HG02938 (cell line): ENCODE data around the gene MVB12B.

Source experiments
- ATAC-seq: cut with Tn5 transposase; IDR thresholded peaks from one replicate; pipeline ENCODE4 v1.9.1; 2021; ENCODE audit warnings: mild to moderate bottlenecking, moderate library complexity; ENCODE audit not compliant: unreplicated experiment

The MVB12B gene

DNA sequence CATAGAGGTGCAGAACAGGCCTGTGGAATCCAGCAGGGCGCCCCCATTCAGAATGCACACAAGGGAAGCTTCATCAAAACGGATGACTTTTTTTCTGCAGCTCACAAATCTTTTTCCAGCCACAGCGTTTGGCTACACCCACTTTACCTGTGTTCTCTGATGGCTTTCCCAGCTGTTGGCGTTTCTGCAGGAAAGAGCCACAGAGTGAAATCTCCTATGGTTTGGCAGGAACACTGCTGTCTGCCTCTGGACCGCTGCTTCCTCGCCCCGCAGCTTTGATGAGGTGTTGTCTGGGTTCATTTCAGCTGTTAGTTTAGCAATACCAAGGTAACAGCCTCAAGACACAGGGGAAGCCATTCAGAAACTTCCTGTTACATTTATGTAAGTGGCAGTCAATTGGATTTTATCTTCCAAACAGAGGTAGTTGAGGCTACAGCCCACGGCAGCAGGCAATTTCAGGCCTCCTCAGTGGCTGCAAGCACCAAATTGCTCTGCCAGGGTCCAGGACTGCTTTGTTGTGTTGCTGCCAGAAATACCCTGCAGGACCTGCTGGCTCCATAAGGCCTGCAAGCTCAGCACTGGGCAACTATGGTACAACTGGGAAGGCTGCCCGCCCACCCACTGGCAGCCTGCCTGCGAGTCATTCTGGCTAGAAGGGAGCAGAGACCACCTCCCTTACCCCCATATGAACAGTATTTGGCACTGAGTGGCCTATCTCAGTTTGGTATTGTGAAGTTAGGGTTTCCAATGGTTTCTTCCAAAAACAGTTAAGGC, 96.7 kb downstream of the MVB12B start:
- no peak for ATAC-seq

- no peak for ATAC-seq
Measured at GRCh38 chr9:126423916-126424185, 97.2 kb downstream of the MVB12B start.

- ATAC-seq = no peak
Measured at GRCh38 chr9:126424511-126424910, 97.9 kb downstream of the MVB12B start.

GRCh38 chr9:126428534-126429175, 102.0 kb downstream of the MVB12B start:
- ATAC-seq = no peak

- ATAC-seq = no peak
Measured at GRCh38 chr9:126429190-126429589, 102.6 kb downstream of the MVB12B start.

- no peak for ATAC-seq
Measured at GRCh38 chr9:126430124-126430523, 103.5 kb downstream of the MVB12B start.

- no peak for ATAC-seq
Measured at GRCh38 chr9:126431077-126431742, 104.6 kb downstream of the MVB12B start.

- no peak for ATAC-seq
Measured at GRCh38 chr9:126432659-126433058, 106.0 kb downstream of the MVB12B start.

- ATAC-seq = no peak
Measured at GRCh38 chr9:126435105-126435504, 108.5 kb downstream of the MVB12B start.

- no peak for ATAC-seq
Measured at GRCh38 chr9:126435626-126436025, 109.0 kb downstream of the MVB12B start.

- no peak for ATAC-seq
Measured at GRCh38 chr9:126436545-126437267, 110.1 kb downstream of the MVB12B start.

GRCh38 chr9:126437268-126437666, 110.6 kb downstream of the MVB12B start:
- no peak for ATAC-seq

- ATAC-seq = no peak
Measured at GRCh38 chr9:126437701-126438100, 111.1 kb downstream of the MVB12B start.

DNA sequence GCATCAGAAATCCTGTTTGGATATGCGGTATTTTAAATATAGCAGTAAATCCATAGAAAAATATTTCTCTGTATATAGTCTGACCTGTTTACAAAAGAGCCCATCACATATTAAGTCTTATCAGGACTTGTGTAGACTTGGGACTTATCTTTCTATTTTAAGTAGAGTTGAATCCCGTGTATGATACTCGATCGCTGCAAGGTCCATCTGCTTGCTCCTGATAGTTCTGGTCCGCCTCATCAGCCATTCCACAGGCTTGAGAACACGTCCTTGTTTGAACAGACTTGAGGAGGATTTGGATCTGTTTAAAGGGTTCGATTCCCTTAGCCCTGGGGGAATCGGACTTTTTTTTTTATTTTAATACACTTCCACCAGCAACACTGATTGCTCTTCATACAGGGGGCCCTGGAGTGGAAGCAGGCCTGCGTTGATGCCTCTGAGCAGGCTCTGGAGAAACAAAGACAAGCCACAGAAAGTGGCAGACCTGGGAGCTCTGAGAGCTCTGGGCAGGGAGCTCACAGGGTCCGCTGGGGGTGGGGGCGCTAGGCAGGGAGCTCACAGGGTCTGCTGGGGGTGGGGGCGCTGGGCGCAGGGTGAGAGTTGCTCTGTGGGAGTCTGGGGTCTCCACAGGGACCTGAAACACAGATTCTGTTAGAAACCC, 112.2 kb downstream of the MVB12B start:
- ATAC-seq = no peak

GRCh38 chr9:126439402-126439765, 112.8 kb downstream of the MVB12B start:
- no peak for ATAC-seq

- ATAC-seq = no peak
Measured at GRCh38 chr9:126439883-126440653, 113.4 kb downstream of the MVB12B start.

DNA sequence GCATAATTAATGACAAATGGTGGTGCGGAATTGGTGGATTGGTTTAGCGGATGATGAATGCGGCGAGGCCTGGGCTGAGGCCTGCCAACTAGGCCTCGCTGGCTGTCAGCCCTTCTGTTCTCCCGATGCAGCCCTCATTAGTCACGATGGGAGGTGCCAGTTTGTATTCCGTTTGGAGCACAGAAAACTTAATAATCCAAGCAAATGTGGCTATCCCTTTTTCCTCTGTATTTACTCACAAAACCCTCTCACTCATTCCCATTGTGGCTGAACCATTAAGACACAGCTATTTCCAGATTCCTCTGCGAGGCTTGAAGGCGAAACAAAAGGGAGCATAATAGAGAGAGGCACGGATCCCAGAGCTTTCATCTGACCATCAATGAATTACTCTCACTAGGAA, 114.3 kb downstream of the MVB12B start:
- ATAC-seq = no peak

GRCh38 chr9:126442636-126443035, 116.0 kb downstream of the MVB12B start:
- no peak for ATAC-seq

GRCh38 chr9:126443144-126443543, 116.5 kb downstream of the MVB12B start:
- no peak for ATAC-seq

- ATAC-seq = no peak
Measured at GRCh38 chr9:126448136-126448535, 121.5 kb downstream of the MVB12B start.
